GM19328 (cell line): ENCODE results near the gene RGS3.

ENCODE experiments used
- ATAC-seq: cut with Tn5 transposase; IDR thresholded peaks from one replicate; pipeline ENCODE4 v1.9.1; 2021; ENCODE audit warnings: mild to moderate bottlenecking, moderate library complexity; ENCODE audit not compliant: unreplicated experiment

Gene RGS3

GRCh38 chr9:113528088-113528487 is 64.6 kb downstream of the RGS3 start:
- ATAC-seq, result no peak

DNA sequence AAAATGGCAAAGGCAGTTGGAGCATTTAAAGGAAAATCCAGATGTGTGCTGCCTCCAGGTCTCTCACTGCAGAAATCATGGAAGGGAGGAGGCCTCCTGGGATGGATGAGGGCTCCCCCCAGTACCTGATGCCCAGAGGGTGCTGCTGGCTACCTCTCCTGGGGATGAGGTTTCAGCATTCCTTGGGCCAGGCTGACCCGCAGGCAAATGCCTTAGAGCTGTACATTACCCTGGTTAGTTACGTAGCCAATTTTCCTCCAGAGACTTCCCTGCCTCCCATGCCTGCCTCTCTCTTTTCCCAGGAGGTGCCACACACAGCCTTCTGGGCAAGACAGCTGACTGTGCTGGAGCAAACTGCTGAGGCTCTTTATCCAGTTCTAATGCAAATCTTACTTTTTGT is 65.3 kb downstream of the RGS3 start:
- no peak for ATAC-seq

DNA sequence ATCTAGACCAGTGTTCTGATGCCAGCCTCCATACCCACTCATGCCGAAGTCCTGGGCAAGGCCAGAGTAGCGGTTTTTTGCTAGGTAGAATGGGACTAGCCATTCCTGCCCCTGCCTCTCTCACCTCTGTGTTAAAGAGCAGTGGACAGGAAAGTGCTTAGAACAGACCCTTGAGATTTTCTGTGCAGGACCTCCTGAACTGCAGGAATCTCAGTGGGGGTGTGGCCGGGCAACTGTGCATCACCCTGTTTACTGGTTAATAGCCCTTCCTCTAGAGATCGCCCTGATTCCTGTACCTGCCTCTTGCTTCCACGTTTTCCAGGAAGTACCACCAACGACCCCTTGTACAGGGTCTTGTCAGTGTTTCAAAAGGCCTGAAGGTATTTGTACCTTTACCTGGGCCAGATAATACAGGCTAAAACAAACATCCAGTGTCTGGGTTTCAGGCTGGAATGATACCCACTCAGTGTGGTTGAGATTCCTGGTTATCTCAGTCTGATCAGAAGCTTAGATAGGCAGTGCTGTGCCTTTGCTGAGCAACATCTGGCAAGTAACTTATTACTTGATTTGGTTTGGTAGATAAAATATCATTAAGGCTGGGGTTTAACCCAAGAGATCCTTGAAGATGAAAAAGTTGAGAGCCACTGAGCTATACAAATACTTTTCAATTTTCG is 65.9 kb downstream of the RGS3 start:
- no peak for ATAC-seq

DNA sequence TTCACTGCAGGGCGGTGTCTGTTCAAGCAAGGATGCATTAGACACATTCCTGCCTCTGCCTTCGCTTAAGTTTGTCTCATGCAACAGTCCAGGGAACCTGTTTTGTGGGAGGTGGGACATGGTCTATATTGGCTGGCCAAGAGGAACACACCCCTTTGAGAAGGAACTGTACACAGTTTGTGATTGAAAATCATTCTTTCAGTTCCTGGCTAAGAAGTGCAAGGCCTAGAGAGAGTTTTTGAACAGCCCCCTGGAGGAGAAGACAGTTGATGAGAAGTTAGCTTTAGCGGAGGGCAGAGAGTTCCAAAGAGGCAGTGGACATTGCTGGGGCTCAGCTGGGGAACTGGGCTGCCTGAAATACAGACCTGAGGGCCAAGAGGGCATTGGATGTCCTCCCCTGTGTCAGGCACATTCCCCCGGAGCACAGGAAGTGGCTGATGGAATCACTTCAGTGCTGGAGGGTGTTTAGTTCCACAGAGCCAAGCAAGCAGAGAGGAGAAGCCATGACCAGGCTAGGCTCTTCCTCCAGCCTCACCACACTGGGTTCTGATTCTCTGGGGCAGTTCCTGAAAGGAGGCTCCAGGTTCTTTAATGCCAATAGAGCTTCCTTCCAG is 66.6 kb downstream of the RGS3 start:
- ATAC-seq, result no peak

GRCh38 chr9:113530942-113531341 is 67.4 kb downstream of the RGS3 start:
- ATAC-seq, result no peak

DNA sequence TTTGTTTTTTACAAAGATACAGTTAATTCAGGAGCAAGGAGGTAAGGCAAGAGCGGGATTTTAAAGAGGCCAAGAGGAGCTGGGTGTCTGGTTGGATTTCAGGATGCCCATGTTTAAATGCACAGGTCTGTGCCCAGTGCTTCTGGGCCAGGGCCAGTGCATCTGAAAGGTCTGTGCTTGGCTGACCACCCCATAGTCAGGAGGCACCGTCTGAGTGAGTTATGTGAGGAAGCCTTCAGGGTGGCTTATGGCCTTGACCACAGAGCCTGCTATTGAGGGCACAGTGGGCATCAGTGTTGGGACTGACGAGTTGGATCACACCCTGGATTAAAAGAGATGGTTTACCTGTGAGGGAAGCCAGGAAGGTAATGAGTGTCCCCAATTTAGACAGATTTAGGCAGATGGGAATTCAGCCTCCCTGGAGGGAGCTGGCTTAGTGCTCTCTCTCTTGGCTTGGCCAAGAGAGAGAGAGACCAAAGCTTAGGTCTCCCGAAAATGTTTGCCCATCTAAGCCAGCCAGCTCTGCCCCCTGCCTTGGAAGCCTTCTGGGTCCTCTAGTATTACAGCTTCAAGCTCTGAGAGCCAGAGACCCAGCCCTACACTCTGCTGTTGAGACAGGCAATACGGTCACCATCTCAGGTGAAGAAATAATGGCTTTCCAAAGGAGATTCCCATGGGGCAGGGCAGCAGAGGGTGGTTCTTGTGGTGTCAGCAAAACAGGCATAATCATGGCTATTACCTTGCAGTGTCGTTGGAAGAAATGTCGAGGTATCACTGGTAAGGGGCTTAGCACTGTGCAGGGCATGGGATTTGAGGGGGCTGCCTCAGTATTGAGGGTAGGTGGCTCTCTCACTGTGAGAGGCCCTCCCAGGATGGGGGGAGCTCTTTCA is 68.6 kb downstream of the RGS3 start:
- ATAC-seq, result no peak

DNA sequence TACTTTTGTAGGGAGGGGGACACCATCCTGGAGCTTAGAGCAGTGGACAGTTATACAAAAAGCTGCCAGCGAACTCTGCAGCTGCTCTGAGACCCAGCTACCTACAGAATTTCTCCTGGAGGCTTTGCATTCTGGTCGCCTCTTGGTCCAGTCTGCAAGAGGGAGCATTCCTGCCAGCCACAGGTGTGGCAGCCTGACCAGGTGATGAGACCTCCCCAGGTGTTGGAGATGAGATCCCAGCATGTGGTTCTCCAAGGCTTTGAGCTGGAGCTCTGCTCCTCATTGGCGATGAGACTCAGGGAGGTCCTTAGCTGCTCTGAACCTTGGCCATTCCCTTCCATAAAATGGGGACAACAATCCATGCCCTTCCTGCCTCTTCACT is 69.3 kb downstream of the RGS3 start:
- no peak for ATAC-seq

- no peak for ATAC-seq
These were observed 70.1 kb downstream of the RGS3 start for GRCh38 chr9:113533335-113534225.

GRCh38 chr9:113535756-113536155 is 72.2 kb downstream of the RGS3 start:
- ATAC-seq, result no peak

DNA sequence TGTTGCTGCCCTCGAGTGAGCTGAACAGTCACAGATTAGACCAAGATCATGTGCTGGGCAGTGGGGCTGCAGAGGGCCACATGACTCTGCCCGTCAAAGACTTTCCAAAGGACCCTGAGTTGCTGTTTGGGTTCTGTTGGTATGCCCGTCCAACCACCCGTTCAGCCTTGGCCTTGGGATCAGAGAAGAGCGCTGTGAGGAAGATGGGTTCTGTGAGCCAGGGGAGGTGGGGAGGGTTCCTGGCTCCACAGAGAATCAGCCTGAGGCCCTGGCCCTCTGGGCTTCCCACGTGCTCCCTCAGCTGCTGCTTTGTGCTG is 72.6 kb downstream of the RGS3 start:
- no peak for ATAC-seq

DNA sequence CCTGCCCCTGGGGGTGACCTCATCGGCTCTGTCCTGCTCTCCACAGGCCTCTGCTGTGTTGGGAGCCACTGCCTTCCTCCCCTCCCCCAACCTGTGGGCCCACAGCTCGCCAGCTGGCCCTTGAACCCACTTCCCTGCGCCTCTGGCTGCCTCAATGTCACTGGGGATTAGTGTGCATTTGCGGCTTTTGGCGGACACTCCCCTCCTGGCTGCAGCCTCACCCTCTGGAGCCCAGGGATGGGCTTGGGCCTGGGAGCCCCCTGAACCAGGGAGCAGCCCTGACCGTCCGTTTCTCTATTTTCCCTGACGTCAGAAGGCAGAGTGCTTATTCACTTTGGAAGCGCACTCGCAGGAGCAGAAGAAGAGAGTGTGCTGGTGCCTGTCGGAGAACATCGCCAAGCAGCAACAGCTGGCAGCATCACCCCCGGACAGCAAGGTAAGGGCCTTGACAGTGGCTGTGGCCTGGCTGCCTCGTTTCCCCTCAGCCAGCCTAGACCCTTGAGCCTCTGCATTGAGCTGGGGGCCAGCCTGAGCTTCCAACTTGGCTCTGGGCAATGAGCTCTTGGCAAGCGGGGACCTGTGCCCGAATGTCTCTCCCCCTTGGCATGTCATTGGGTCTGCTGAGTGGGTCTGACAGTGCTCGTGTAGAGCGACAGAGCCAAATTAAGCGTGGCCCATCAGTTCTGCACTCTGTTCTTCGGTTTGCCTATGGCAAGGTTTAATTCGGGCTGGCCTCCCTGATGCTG is 73.1 kb downstream of the RGS3 start:
- ATAC-seq, result no peak

DNA sequence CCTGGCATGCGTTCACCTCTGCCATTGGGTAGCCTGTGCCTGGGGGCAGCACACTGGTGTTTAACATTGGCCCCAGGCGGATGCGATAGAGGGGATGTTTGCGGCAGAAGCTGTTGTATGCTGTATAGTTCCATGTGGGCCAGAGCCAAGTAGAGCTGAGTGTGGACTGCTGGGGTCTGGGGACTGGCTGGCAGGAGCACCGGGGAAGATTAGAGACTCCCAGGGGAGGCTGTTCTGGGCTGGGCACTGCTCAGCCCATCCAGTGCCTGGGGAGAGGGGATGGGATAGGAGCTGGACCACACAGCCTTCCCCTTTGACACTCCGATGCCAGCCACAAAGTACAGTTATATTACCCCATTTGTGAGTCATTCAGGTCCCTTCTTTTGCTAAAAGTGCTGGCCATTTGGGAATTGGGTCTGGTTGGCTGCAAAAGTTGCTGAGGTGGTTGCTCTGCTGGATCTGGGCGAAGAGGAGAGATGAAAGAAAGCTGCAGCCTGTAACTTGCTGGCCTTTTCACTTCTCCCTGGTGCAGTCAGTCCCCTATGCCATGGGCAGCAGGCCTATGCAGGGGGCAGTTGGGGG is 73.8 kb downstream of the RGS3 start:
- no peak for ATAC-seq

DNA sequence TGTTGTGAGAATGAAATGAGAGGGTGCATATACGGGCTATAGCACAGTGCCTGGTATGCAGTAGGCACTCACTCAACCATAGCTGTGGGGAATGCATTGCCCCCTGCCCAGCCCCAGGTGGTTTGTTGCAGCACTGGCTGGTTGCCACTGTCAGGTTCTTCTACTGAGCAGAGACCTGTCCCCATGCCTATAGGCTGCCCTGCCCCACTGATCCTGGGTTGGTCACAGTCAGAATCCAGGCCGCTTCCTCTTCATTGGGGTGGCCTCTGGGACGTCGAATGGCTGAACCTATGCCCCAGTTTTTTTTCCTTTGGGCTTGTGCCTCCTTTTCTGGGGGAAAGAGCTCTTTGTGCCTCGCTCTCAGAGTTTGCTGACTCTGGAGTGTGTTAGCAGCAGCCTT is 74.6 kb downstream of the RGS3 start:
- no peak for ATAC-seq

- no peak for ATAC-seq
These were observed 75.3 kb downstream of the RGS3 start for GRCh38 chr9:113538701-113539430.

DNA sequence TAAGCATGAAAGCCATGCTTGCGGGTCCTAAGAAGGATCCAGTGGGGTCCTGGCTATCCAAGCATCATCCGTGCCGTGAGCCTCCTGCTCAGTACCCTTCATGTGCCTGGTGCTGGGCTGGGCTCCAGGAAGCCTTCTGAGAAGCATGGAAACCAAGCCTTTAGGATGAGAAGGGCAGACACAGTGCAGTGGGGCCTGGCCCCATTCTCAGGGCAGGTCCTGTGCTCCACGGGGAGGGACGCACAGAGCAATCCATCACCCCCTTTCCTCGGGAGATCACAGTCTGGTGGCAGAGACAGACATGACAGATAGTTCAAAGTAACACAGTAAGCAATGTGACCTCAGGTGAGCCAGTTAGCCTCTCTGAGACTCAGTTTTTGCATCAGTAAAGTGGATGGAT is 76.9 kb downstream of the RGS3 start:
- ATAC-seq, result no peak

- ATAC-seq, result no peak
These were observed 77.7 kb downstream of the RGS3 start for GRCh38 chr9:113541019-113541900.

GRCh38 chr9:113542006-113542405 is 78.5 kb downstream of the RGS3 start:
- no peak for ATAC-seq

DNA sequence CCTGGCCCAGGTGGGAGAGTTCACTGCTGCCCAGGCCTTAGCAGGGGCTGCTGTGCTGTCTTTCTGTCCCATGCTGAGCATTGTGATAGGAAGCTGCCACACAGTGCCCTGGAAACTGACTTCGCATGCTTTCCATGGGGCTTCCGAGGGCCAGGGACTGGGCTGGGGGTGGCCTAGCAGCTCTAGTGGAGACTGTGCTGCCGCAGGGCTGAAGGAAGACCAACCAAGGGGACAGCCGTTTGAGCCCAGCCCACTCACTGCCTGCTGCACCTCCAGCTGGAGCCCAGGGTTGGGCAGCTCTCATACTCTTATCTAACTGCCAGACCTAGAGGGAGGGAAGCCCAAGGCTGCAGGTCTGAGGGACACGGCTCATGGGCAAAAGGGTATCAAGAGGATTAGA is 79.2 kb downstream of the RGS3 start:
- no peak for ATAC-seq
